GM21381 (cell line): ENCODE measurements around the gene CREBRF.
"Not testable (repeated sequence)": the region's sequence is repeated elsewhere in the genome, so short reads cannot be mapped to it uniquely, and the experiment has no call there.

Experiments used
- ATAC-seq: cut with Tn5 transposase; IDR thresholded peaks from one replicate; pipeline ENCODE4 v1.9.1; 2021; ENCODE audit warnings: mild to moderate bottlenecking, moderate library complexity; ENCODE audit not compliant: unreplicated experiment

The CREBRF gene, protein sequence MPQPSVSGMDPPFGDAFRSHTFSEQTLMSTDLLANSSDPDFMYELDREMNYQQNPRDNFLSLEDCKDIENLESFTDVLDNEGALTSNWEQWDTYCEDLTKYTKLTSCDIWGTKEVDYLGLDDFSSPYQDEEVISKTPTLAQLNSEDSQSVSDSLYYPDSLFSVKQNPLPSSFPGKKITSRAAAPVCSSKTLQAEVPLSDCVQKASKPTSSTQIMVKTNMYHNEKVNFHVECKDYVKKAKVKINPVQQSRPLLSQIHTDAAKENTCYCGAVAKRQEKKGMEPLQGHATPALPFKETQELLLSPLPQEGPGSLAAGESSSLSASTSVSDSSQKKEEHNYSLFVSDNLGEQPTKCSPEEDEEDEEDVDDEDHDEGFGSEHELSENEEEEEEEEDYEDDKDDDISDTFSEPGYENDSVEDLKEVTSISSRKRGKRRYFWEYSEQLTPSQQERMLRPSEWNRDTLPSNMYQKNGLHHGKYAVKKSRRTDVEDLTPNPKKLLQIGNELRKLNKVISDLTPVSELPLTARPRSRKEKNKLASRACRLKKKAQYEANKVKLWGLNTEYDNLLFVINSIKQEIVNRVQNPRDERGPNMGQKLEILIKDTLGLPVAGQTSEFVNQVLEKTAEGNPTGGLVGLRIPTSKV

DNA sequence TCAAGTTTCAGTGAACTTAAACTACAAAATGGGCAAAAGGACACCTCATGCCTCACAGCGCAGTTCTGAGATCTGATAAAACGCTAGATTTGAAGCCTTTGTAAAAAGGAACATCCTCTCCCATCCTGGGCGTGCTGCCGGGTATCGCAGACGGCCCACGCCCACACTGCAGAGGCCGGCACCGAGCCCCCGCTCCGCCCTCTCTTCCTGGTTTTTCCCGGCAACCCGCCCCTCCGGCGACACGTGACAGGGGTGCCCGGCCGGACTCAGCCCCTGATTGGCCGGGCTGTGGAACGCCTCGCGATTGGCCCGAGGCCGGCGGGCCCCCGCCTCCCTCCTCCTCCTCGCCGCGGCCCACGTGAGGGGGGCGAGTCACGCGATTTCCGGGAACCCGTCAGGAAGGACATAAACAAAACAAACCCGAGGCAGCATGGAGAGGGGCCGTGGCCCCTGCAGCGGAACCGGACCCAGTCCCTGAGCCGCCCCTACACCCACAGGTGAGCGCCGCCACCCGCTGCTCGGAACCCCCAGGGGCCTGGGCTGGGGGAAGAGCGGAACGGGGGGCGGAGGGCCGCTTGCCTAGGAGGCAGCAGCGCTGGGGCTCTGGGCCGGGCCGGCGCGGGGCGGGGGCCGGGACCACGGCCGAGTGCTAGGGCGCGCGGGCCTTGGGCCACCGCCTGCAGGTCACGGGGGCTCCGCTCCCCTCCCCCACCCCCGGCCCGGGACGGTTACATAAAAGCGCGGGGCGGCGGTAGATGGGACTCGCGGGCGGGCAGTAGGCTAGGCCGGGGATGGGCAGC lies at the start of gene CREBRF:
TSS of gene CREBRF (plus strand) at position 370 of the 800 bp plus-strand sequence. CDS start 24,424 bp downstream, outside the sequence.
- peak; percentile 72 for ATAC-seq

- ATAC-seq, result no peak
These were observed 46.1 kb upstream of the CREBRF start for GRCh38 chr5:173010021-173010420.

DNA sequence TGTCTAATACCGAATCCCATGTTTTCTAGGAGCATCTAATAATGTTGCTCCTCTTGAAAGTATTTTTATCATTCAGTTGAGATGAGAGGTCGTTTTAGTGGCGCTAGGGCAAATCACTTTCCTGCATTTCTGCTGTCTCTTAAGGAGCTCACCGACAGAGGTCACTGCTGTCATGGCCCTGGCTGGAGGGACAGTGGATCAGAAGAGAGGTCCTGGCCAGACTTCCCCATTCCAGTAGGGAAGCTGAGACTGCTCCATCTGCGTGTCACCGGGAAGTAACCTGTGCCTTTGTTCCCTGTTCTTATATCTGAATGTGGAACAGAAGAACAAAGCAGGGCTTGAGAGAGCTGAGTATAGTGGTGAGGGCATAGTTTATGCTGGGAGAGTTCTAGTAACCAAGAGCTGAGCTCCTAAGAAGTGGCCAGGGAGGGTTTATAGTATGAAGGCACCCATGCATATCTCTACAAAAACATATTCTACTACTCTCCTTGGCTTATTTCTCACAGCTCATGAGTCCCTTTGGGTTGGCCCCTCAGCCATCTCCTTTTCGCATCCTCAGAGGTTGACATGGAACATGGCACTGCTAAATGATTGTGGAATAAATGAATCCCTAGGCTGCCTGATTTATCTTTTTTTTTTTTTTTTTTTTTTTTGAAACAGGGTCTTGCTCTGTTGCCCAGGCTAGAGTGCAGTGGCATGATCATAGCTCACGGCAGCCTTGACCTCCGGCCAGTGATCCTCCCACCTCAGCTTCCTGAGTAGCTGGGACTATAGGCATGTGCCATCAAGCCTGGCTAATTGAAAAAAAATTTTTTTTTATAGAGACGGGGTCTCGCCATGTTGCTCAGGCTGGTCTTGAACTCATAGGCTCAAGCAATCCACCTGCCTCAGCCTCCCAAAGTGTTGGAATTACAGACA lies 45.3 kb upstream of the CREBRF start:
- ATAC-seq, result no peak

- ATAC-seq, result no peak
These were observed 44.6 kb upstream of the CREBRF start for GRCh38 chr5:173011566-173011965.

GRCh38 chr5:173012882-173013281 lies 43.3 kb upstream of the CREBRF start:
- ATAC-seq, result no peak

DNA sequence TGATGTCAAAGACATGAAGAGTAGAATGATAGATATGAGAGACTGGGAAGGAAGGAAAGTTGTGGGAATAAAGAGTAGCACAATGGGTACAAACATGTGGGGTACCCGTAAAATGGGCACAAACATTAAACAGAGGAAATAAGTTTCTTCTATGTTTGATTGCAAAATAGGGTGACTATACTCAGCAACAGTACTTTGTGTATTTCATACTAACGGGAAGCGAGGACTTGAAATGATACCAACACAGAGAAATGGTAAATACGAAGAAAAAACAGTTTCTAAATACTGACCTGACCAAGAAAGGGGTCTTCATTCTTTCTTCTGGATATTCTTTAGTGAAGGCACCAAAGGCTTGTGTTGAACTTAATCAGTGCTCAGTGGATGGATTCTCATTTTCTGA lies 41.5 kb upstream of the CREBRF start:
- no peak for ATAC-seq

GRCh38 chr5:173015192-173015591 lies 41.0 kb upstream of the CREBRF start:
- no peak for ATAC-seq

- no peak for ATAC-seq
These were observed 40.3 kb upstream of the CREBRF start for GRCh38 chr5:173015598-173016455.

DNA sequence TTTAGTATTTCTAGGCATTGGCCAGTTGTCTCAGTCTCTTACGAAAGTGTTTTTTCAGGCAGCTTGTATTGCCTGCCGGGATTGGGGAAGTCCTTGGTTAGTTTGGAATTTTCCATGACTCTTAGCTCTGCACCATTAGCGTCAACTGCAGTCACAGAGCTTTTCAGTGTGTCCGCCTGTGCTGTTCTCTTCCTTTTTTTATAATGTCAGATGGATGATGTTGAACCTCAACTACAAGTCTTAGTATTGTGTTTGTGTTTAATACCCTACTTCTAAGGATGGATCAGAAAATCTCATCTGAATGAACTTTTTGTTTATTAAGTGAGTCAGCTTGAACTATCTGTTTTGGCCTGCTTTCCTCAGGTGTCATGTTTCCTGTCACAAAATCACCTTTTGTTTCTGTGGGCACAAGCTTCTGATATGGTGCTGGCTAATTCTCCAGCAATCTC lies 39.5 kb upstream of the CREBRF start:
- ATAC-seq, result no peak

DNA sequence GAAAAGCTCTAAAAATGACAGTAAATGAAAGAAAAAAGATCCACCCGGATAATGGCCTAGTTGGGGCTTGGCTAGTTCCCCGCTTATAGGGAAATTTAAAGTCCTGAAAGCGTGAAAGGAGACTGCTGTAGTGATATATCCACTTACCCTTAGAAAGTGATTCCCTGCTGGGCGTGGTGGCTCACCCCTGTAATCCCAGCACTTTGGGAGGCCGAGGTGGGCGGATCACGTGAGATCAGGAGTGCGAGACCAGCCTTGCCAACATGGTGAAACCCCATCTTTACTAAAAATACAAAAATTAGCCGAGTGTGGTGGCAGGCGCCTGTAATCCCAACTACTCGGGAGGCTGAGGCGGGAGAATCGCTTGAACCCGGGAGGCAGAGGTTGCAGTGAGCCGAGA lies 39.1 kb upstream of the CREBRF start:
- not testable (repeated sequence) for ATAC-seq

- no peak for ATAC-seq
These were observed 37.8 kb upstream of the CREBRF start for GRCh38 chr5:173018358-173018757.

- ATAC-seq, result no peak
These were observed 36.0 kb upstream of the CREBRF start for GRCh38 chr5:173020154-173020581.

DNA sequence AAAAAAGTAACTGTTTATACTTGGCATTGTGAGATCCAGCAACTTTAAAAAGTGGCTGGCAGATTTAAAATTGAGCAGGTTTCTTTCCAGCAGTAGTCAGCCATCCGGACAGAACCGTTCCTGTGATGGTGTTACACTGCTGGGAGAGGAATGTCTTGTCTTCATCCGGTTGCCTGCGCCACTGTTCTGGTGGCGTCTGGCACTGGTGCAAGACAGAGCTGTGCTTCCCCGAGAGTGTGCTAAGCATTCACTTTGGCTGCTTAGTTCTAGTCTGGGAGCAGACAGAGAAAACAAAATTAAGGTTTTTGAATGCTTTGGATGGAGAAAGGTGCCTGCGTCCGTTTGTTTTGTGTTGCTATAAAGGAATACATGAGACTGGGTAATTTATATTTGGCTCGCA lies 35.5 kb upstream of the CREBRF start:
- ATAC-seq, result no peak

- no peak for ATAC-seq
These were observed 30.5 kb upstream of the CREBRF start for GRCh38 chr5:173025651-173026050.

- no peak for ATAC-seq
These were observed 28.2 kb upstream of the CREBRF start for GRCh38 chr5:173027905-173028304.

DNA sequence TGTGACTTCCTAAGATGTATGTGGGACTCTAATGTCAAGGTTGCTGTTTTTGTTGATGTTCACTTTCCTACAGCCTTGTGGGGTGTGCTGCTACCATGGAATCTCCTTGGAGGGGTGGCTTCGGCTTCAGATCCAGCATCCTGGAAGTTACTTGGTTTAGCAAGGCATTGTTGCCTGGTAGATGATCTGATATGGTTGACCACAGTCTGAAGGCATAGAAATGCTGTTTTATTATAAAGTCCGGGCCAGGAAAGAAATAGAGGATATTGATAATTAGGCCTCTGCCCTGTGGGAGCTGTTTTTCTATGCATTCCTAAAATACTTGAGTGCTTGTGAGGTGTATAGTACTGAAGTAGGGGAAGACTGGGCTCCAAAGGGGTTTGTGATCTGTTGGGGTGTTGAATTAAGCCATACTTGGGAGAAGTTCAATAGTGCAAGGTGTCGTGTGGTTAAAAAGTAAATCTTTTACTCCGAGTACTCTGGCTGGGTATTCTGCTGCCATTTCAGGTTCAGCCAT lies 27.3 kb upstream of the CREBRF start:
- no peak for ATAC-seq

- no peak for ATAC-seq
These were observed 26.6 kb upstream of the CREBRF start for GRCh38 chr5:173029499-173029921.

GRCh38 chr5:173032096-173032495 lies 24.1 kb upstream of the CREBRF start:
- ATAC-seq, result not testable (repeated sequence)

DNA sequence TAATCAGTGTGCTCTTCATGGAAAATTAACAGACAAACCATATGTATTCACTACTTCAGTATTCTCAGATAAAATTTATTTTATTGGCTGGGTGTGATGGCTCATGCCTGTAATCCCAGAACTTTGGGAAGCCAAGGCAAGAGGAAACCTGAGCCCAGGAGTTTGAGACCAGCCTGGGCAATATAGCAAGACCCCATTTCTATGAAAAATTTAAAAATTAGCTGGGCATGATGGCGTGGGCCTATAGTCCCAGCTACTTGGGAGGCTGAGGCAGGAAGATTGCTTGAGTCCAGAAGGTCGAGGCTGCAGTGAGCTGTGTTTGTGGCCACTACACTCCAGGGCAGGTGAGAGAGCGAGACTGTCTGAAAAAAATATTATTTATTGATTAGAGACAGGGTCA lies 23.4 kb upstream of the CREBRF start:
- no peak for ATAC-seq
